Smooth muscle cell (in vitro differentiated cells): ENCODE data around the gene TPH1. TPM values are rescaled to one million over a fixed set of nuclear protein-coding genes. Genes with fewer than 3 reads are reported as not detected.
A peak's percentile ranks its signal among the peaks of the same experiment; 100 is the strongest.

ENCODE experiments used
- DNase-seq: peaks from one replicate; lab custom pipeline; 2025; ENCODE audit not compliant: unreplicated experiment; lab: John Stamatoyannopoulos, UW
- H2AFZ ChIP-seq: fragments of 200-600 bp; sonication (generic); 2 replicates; pipeline ENCODE4 v1.6.0; 2016; ENCODE audit warnings: antibody characterized with exemption, low read depth, mild to moderate bottlenecking
- H3F3A ChIP-seq: fragments of 200-600 bp; sonication (generic); 2 replicates; pipeline ENCODE4 v1.6.0; 2017; ENCODE audit warnings: antibody characterized with exemption, low read depth
- H3K27ac ChIP-seq: fragments of 200-600 bp; sonication (generic); 2 replicates; pipeline ENCODE4 v1.5.1; 2016; ENCODE audit warnings: low read depth, mild to moderate bottlenecking
- H3K27me3 ChIP-seq: fragments of 200-600 bp; sonication (generic); 2 replicates; pipeline ENCODE4 v1.6.1; 2016; ENCODE audit warnings: low read depth, mild to moderate bottlenecking
- H3K36me3 ChIP-seq: fragments of 200-600 bp; sonication (generic); 2 replicates; pipeline ENCODE4 v1.5.1; 2016; ENCODE audit warnings: low read depth
- H3K4me1 ChIP-seq: fragments of 200-600 bp; sonication (generic); 2 replicates; pipeline ENCODE4 v1.5.1; 2016; ENCODE audit warnings: low read depth
- H3K4me2 ChIP-seq: fragments of 200-600 bp; sonication (generic); 2 replicates; pipeline ENCODE4 v1.6.0; 2016; ENCODE audit warnings: mild to moderate bottlenecking
- H3K4me3 ChIP-seq: fragments of 200-600 bp; sonication (generic); 2 replicates; pipeline ENCODE4 v1.5.1; 2016; ENCODE audit warnings: mild to moderate bottlenecking
- H3K79me2 ChIP-seq: fragments of 200-600 bp; sonication (generic); 2 replicates; pipeline ENCODE4 v1.6.0; 2016; ENCODE audit warnings: low read depth, mild to moderate bottlenecking
- H3K9ac ChIP-seq: fragments of 200-600 bp; sonication (generic); 2 replicates; pipeline ENCODE4 v1.6.0; 2016; ENCODE audit warnings: low read depth
- H3K9me3 ChIP-seq: fragments of 200-600 bp; sonication (generic); replicated peaks from 2 replicates; pipeline ENCODE4 v1.5.1; 2016; ENCODE audit warnings: low read depth
- H4K20me1 ChIP-seq: fragments of 200-600 bp; sonication (generic); 2 replicates; pipeline ENCODE4 v1.6.0; 2016; ENCODE audit warnings: low read depth
- WGBS: methylation state at CpG from one replicate; pipeline ENCODE4 v1.1.7; 2016; ENCODE audit warnings: low lambda C conversion rate; 5-methylcytosine and 5-hydroxymethylcytosine counted together
- polyA plus RNA-seq: library from polyadenylated mRNA; unstranded; fragments of >200 nt; fragmentation: Nextera tagmentation; extraction: Ambion mirVana; gene quantifications from 2 replicates; pipeline ENCODE4 v1.2.1, GENCODE V29; 2016
- total RNA-seq: library from RNA; depleted of rRNA; stranded (reverse); fragments of >200 nt; gene quantifications from 2 replicates; pipeline ENCODE4 v1.2.3, GENCODE V29; 2014
- TF ChIP-seq, protein P1 (sequence below): fragments of 200-600 bp; sonication (generic); IDR thresholded peaks from 2 replicates; pipeline ENCODE4 v1.5.1; 2017; ENCODE audit warnings: borderline replicate concordance, mild to moderate bottlenecking, antibody characterized with exemption; ENCODE audit not compliant: insufficient read depth, poor library complexity, severe bottlenecking

The TPH1 gene
- total and polyA plus RNA-seq, 2 experiments from 2014 or later = 0.09 TPM; not detected in 1

DNA sequence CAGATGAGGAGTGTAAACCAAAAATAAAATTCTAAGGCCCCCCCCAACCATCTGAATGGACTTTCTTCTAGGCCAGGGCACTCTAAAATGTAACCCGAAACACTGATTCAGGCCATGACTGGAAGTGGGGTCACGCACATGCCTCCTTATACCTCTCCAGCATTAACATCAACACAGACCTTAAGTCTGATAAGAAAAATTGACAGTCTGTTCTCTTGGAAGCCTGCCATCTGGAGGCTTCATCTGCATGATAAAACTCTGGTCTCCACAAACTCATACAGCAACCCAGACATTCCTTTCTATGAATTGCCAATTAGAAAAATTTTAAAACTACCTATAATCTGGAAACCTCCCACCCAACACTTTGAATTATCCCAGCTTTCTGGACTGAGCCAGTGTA lies 29.3 kb downstream of the TPH1 start:
- Histone ChIP-seq H3K4me1 (no peaks in the 10 kb centered on the region), H2AFZ (no peak overlapping the region), H3K27ac (no peak overlapping the region), H3K9ac (no peak overlapping the region), H3K4me2 (no peak overlapping the region), H4K20me1 (no peaks in the 10 kb centered on the region), H3F3A (peaks cover 6% of the 10 kb centered on the region), H3K36me3 (no peaks in the 10 kb centered on the region), H3K27me3 (peaks cover 17% of the 10 kb centered on the region), H3K9me3 (no peaks in the 10 kb centered on the region), H3K79me2 (no peaks in the 10 kb centered on the region), H3K4me3 (no peak overlapping the region)
- DNase-seq = no peak
- TF ChIP-seq, protein P1, sequence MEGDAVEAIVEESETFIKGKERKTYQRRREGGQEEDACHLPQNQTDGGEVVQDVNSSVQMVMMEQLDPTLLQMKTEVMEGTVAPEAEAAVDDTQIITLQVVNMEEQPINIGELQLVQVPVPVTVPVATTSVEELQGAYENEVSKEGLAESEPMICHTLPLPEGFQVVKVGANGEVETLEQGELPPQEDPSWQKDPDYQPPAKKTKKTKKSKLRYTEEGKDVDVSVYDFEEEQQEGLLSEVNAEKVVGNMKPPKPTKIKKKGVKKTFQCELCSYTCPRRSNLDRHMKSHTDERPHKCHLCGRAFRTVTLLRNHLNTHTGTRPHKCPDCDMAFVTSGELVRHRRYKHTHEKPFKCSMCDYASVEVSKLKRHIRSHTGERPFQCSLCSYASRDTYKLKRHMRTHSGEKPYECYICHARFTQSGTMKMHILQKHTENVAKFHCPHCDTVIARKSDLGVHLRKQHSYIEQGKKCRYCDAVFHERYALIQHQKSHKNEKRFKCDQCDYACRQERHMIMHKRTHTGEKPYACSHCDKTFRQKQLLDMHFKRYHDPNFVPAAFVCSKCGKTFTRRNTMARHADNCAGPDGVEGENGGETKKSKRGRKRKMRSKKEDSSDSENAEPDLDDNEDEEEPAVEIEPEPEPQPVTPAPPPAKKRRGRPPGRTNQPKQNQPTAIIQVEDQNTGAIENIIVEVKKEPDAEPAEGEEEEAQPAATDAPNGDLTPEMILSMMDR = no peak
- WGBS = 88% methylated on average over 2 of the region's 2 CpGs

DNA sequence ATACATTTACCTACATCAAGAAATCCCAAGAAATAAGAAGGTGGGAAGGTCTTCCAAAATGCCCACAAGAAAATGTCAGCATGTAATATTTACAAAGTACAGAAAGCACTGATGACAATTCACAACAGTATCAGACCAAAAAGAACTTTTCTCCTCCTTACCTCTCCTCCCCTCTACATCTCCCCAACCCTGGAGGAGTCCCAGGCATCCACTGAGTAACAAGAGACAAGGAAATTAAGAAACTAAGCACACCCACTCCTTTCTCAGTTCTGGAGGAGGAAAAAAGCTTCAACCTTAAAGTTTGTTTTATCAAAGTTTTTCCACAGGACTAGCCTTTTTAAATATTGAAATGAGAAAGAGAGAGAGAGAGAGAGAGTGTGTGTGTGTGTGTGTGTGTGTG lies 31.2 kb downstream of the TPH1 start:
- H3K4me3 ChIP-seq = no peak overlapping the region
- peaks cover 17% of the 10 kb centered on the region for H3K27me3 ChIP-seq
- DNase-seq = no peak
- no peak overlapping the region for H3K4me2 ChIP-seq
- no peak overlapping the region for H3K27ac ChIP-seq
- H3K79me2 ChIP-seq = no peaks in the 10 kb centered on the region
- H3F3A ChIP-seq = peaks cover 6% of the 10 kb centered on the region
- no peak overlapping the region for H3K9ac ChIP-seq
- H4K20me1 ChIP-seq = no peaks in the 10 kb centered on the region
- H3K9me3 ChIP-seq = no peaks in the 10 kb centered on the region
- TF ChIP-seq, protein P1 = no peak
- H2AFZ ChIP-seq = no peak overlapping the region
- no peaks in the 10 kb centered on the region for H3K36me3 ChIP-seq
- H3K4me1 ChIP-seq = no peaks in the 10 kb centered on the region

DNA sequence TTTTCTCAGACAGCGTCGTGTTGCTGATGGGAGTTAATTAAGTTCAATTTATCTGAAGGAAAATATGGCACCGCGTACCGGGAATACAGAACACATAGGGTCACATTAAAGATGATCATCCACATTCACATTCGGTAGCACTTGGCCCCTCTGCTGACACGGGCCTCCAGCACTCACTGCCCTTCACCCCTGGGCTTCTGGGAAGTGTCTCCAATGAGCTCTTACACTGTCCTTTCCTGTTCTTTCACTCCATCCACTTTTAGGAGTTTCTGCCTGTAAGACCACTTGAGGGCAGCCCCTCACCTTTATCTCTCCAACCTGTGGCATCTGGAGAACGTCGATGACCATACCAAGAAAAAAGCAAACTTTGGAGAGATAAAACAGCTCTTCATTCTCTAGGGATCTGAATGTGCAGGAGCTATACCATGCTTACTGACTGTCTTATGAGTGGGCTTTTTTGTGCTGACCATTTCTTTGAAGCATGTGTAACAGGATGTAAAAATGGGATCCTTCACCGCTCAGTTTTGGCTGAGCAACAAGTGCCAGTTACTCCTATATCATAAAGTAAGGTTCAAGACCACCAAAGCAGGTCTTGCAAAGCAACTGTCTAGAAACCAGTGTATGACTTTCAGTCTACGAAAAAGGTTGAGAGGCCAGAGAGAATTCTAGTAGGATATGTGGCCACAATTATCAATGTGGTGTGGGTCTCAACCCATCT lies 32.1 kb downstream of the TPH1 start:
- H3K9ac ChIP-seq = no peak overlapping the region
- H3K79me2 ChIP-seq = no peaks in the 10 kb centered on the region
- no peaks in the 10 kb centered on the region for H3K4me1 ChIP-seq
- no peaks in the 10 kb centered on the region for H3K36me3 ChIP-seq
- peaks cover 17% of the 10 kb centered on the region for H3K27me3 ChIP-seq
- TF ChIP-seq, protein P1 = no peak
- H2AFZ ChIP-seq = peak overlapping the region; percentile 94
- H3K4me3 ChIP-seq = peak overlapping the region; percentile 74
- H4K20me1 ChIP-seq = no peaks in the 10 kb centered on the region
- no peak for DNase-seq
- H3K27ac ChIP-seq = no peak overlapping the region
- WGBS = 25% methylated on average over 11 of the region's 11 CpGs
- H3F3A ChIP-seq = peaks cover 6% of the 10 kb centered on the region
- H3K4me2 ChIP-seq = peak overlapping the region; percentile 91
- no peaks in the 10 kb centered on the region for H3K9me3 ChIP-seq
